ENCODE measurements around the gene AMMECR1L. TPM values are rescaled to one million over a fixed set of nuclear protein-coding genes. Genes with fewer than 3 reads are reported as not detected.
"Not testable (repeated sequence)": the region's sequence is repeated elsewhere in the genome, so short reads cannot be mapped to it uniquely, and the experiment has no call there.

The AMMECR1L gene
- total RNA-seq, 2 donors from 2014 or later: 14.4 to 15.3 TPM

GRCh38 chr2:127864877-127865276, 20.9 kb downstream of the AMMECR1L start:
- ATAC-seq (no peak), DNase-seq (ENCODE audit: low spot score in 2 of 2) (no peak)
- H3K36me3 Mint-ChIP-seq: peaks cover 7 to 24% of the 10 kb centered on the region in 2 donors
- no peaks in the 10 kb centered on the region for H3K9me3 Mint-ChIP-seq
- H3K27ac Mint-ChIP-seq: no peak overlapping the region

GRCh38 chr2:127862228-127862627, 23.5 kb downstream of the AMMECR1L start:
- DNase-seq (ENCODE audit: low spot score in 2 of 2) (no peak), ATAC-seq (no peak)
- Mint-ChIP-seq H3K27ac (no peak overlapping the region), H3K9me3 (no peaks in the 10 kb centered on the region), H3K36me3 (peaks cover 13 to 25% of the 10 kb centered on the region in 2 donors)

- Mint-ChIP-seq H3K27ac (peak overlapping the region in 1 of 2 donors; percentile 22), H3K9me3 (no peaks in the 10 kb centered on the region), H3K36me3 (peaks cover 13 to 29% of the 10 kb centered on the region in 2 donors)
- ATAC-seq (no peak), DNase-seq (ENCODE audit: low spot score in 2 of 2) (no peak)
These were observed 25.6 kb downstream of the AMMECR1L start for GRCh38 chr2:127860130-127860529.

- Mint-ChIP-seq H3K27ac (peak overlapping the region in 1 of 2 donors; percentile 22), H3K9me3 (no peaks in the 10 kb centered on the region), H3K36me3 (peaks cover 13 to 25% of the 10 kb centered on the region in 2 donors)
- DNase-seq (ENCODE audit: low spot score in 2 of 2): peak in 1 of 2 donors; percentile 52
- peak in 1 of 2 donors; percentile 8 for ATAC-seq
These were observed 26.1 kb downstream of the AMMECR1L start for GRCh38 chr2:127859712-127860085.

GRCh38 chr2:127857265-127857808, 28.4 kb downstream of the AMMECR1L start:
- peak overlapping the region; percentile 97 to 98 for H3K27ac Mint-ChIP-seq
- no peaks in the 10 kb centered on the region for H3K9me3 Mint-ChIP-seq
- peaks cover 18 to 20% of the 10 kb centered on the region in 2 donors for H3K36me3 Mint-ChIP-seq
- ATAC-seq (no peak), DNase-seq (ENCODE audit: low spot score in 2 of 2) (peak in 1 of 2 donors; percentile 12)

- peak overlapping the region; percentile 29 to 37 for H3K27ac Mint-ChIP-seq
- ATAC-seq: peak; percentile 14 to 16
- peaks cover 27 to 44% of the 10 kb centered on the region in 2 donors for H3K36me3 Mint-ChIP-seq
- no peaks in the 10 kb centered on the region for H3K9me3 Mint-ChIP-seq
- DNase-seq (ENCODE audit: low spot score in 2 of 2): no peak
These were observed 32.1 kb downstream of the AMMECR1L start for GRCh38 chr2:127853671-127854070.

GRCh38 chr2:127852388-127852787, 33.4 kb downstream of the AMMECR1L start:
- H3K27ac Mint-ChIP-seq: no peak overlapping the region
- no peaks in the 10 kb centered on the region for H3K9me3 Mint-ChIP-seq
- peaks cover 23 to 52% of the 10 kb centered on the region in 2 donors for H3K36me3 Mint-ChIP-seq
- no peak for ATAC-seq
- DNase-seq (ENCODE audit: low spot score in 2 of 2): no peak

GRCh38 chr2:127847931-127848330, 37.8 kb downstream of the AMMECR1L start:
- DNase-seq (ENCODE audit: low spot score in 2 of 2) (no peak), ATAC-seq (peak; percentile 70 to 88)
- Mint-ChIP-seq H3K27ac (peak overlapping the region in 1 of 2 donors; percentile 79), H3K9me3 (no peaks in the 10 kb centered on the region), H3K36me3 (peaks cover 12 to 67% of the 10 kb centered on the region in 2 donors)

- Mint-ChIP-seq H3K36me3 (peaks cover 12 to 49% of the 10 kb centered on the region in 2 donors), H3K9me3 (no peaks in the 10 kb centered on the region), H3K27ac (no peak overlapping the region)
- DNase-seq (ENCODE audit: low spot score in 2 of 2) (no peak), ATAC-seq (no peak)
These were observed 40.8 kb downstream of the AMMECR1L start for GRCh38 chr2:127844973-127845372.

GRCh38 chr2:127843677-127844076, 42.1 kb downstream of the AMMECR1L start:
- DNase-seq (ENCODE audit: low spot score in 2 of 2): no peak
- Mint-ChIP-seq H3K9me3 (no peaks in the 10 kb centered on the region), H3K36me3 (peaks cover 5 to 36% of the 10 kb centered on the region in 2 donors), H3K27ac (no peak overlapping the region)
- no peak for ATAC-seq

GRCh38 chr2:127841466-127842178, 44.1 kb downstream of the AMMECR1L start:
- Mint-ChIP-seq H3K9me3 (no peaks in the 10 kb centered on the region), H3K27ac (no peak overlapping the region), H3K36me3 (peaks cover under 1 to 16% of the 10 kb centered on the region in 2 donors)
- DNase-seq (ENCODE audit: low spot score in 2 of 2): no peak
- ATAC-seq: peak in 1 of 2 donors; percentile 33

GRCh38 chr2:127840893-127841292, 44.9 kb downstream of the AMMECR1L start:
- DNase-seq (ENCODE audit: low spot score in 2 of 2): no peak
- no peak overlapping the region for H3K27ac Mint-ChIP-seq
- ATAC-seq: no peak
- no peaks in the 10 kb centered on the region for H3K9me3 Mint-ChIP-seq
- peaks cover 0 to 12% of the 10 kb centered on the region in 2 donors for H3K36me3 Mint-ChIP-seq

- no peaks in the 10 kb centered on the region for H3K9me3 Mint-ChIP-seq
- ATAC-seq: peak in 1 of 2 donors; percentile 27
- no peaks in the 10 kb centered on the region for H3K36me3 Mint-ChIP-seq
- no peak for DNase-seq (ENCODE audit: low spot score in 2 of 2)
- H3K27ac Mint-ChIP-seq: no peak overlapping the region
These were observed 50.8 kb downstream of the AMMECR1L start for GRCh38 chr2:127834951-127835350.

GRCh38 chr2:127829845-127830246, 55.9 kb downstream of the AMMECR1L start:
- ATAC-seq (peak; percentile 98 to 99), DNase-seq (ENCODE audit: low spot score in 2 of 2) (peak; percentile 54 to 75)
- Mint-ChIP-seq H3K36me3 (peaks cover 5 to 37% of the 10 kb centered on the region in 2 donors), H3K9me3 (peaks cover 8 to 24% of the 10 kb centered on the region in 2 donors), H3K27ac (peak overlapping the region; percentile 90 to 96)

GRCh38 chr2:127826708-127827107, 59.0 kb downstream of the AMMECR1L start:
- Mint-ChIP-seq H3K9me3 (peaks cover 8 to 30% of the 10 kb centered on the region in 2 donors), H3K36me3 (peaks cover 12 to 44% of the 10 kb centered on the region in 2 donors)
- ATAC-seq; H3K27ac Mint-ChIP-seq; DNase-seq (ENCODE audit: low spot score in 2 of 2): not testable (repeated sequence)

GRCh38 chr2:127826047-127826446, 59.7 kb downstream of the AMMECR1L start:
- Mint-ChIP-seq H3K36me3 (peaks cover 13 to 47% of the 10 kb centered on the region in 2 donors), H3K9me3 (peaks cover 8 to 34% of the 10 kb centered on the region in 2 donors), H3K27ac (no peak overlapping the region)
- DNase-seq (ENCODE audit: low spot score in 2 of 2) (no peak), ATAC-seq (no peak)

GRCh38 chr2:127820080-127820668, 65.6 kb downstream of the AMMECR1L start:
- Mint-ChIP-seq H3K27ac (no peak overlapping the region), H3K9me3 (peaks cover 5 to 32% of the 10 kb centered on the region in 2 donors), H3K36me3 (peaks cover 33 to 35% of the 10 kb centered on the region in 2 donors)
- no peak for DNase-seq (ENCODE audit: low spot score in 2 of 2)
- no peak for ATAC-seq
